Muscle of back (tissue), 11 donors: ENCODE results near the gene ISYNA1. TPM values are rescaled to one million over a fixed set of nuclear protein-coding genes. Genes with fewer than 3 reads are reported as not detected.

ENCODE experiments used
- DNase-seq, 3 donors: peaks; one replicate each; pipeline versions ENCODE4 v3.0.0 to v3.0.0-alpha.2; 2013
- polyA plus RNA-seq, 10 donors: library from polyadenylated mRNA; unstranded; fragments of 120-200 nt; gene quantifications; one replicate each; pipeline ENCODE4 v1.2.1, GENCODE V29; 2013; ENCODE audit not compliant: insufficient read length in 10 of 10

The ISYNA1 gene
- polyA plus RNA-seq, 10 donors: 99.2 to 163 (median 127) TPM

GRCh38 chr19:18433735-18434398 lies 4.1 kb downstream of the ISYNA1 start:
- DNase-seq: no peak

GRCh38 chr19:18433015-18433691 lies 4.8 kb downstream of the ISYNA1 start:
- DNase-seq: peak in 1 of 3 donors; percentile 72

DNA sequence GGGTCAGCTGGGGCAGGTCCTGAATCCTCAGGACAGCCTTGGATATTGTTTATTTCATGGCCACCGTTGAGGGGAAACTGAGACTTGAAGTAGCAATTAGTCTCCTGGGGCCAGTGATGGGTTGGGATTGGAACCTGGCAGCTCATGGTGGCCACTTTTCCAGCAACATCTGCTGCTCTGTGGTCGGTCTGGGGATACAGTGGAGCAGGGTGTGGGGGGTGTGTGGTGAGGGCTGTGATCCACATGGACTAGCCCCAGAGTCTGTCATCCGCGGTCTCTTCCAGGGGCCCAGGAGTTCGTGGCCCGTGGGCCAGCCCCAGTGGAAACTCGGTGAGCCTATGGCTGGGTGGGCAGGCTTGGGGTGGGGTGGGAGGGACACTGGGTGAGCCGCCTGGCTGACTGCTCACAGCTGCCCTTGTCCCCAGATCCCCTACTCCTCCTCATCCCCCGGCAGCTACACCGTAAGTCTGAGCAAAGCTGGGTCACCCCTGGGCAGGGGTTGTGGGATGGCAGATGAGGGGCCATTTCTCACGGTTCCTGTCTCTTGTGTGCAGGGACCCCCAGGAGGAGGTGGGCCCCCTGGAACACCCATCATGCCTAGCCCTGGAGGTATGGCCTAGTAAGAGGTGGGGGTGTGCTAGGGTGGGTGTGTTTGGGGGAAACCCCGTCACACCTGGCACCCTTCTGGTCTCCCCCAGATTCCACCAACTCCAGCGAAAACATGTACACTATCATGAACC lies 5.5 kb downstream of the ISYNA1 start:
- no peak for DNase-seq

- DNase-seq: no peak
Measured at GRCh38 chr19:18431351-18432197, 6.4 kb downstream of the ISYNA1 start.

DNA sequence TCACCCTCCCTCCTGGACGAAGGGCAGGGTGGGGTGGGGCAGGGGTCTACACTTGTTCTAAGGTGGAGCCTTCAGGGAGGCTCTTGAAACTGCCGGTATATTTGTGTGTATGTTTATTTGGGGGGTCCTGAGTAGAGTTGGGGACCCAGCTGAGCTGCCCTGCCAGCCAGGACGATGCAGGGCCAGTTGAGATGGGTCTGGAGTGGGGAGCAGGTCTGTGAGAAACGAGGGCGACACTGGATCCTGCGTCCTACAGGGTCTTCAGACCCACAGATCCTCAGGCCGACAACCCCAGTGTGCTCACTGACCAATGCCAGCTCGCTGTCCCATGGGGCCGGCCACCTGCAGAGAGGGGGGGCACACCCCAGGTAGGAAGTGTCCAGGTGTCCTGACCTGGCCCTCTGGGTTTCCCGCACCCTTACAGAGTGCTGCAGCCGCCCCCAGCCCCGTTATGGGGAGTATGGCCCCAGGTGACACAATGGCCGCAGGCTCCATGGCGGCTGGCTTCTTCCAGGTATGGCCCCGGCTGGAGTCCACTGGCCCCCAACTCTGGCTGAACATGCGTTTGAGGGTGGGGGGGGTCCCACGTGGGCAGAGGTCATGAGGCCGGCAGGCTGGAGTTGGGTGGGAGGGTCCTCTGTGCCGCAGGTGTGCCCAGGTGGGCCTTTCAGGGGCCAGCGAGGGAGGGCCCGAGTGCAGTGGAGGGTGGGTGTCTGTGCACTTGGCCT lies 7.4 kb downstream of the ISYNA1 start:
- no peak for DNase-seq

DNA sequence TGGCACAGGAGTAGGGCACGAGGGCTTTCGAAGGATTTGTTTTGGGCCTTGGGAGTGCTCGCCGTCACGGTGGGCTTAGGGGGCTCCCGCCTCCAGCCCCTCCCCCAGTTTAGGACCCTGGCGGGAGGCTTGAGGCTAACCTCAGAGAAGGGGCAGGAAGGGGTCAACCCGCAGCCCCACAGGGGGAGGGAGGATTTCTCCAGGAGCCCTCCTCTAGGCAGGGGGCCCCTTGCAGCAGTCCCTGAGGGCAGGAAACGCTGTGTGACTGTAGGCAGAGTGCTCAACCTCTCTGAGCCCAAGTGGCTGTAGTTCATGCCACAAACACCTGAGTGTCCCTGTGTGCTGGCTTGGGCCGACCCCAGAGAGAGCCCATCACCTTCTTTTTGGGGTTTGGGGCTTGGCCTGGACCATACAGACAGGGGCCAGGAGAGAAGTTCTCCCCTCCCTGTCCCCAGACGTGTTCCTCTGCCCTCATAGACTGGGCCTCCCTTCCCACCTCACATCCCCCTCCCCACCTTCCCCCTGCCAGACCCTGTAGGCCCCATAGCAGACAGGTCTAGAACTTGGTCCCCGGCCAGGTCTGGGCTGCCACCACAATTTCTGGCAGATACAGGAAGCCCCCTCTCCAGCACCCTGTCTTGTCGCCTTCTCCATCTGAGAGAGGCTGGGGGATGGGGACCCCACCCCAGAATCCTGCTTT lies 8.1 kb downstream of the ISYNA1 start:
- no peak for DNase-seq

DNA sequence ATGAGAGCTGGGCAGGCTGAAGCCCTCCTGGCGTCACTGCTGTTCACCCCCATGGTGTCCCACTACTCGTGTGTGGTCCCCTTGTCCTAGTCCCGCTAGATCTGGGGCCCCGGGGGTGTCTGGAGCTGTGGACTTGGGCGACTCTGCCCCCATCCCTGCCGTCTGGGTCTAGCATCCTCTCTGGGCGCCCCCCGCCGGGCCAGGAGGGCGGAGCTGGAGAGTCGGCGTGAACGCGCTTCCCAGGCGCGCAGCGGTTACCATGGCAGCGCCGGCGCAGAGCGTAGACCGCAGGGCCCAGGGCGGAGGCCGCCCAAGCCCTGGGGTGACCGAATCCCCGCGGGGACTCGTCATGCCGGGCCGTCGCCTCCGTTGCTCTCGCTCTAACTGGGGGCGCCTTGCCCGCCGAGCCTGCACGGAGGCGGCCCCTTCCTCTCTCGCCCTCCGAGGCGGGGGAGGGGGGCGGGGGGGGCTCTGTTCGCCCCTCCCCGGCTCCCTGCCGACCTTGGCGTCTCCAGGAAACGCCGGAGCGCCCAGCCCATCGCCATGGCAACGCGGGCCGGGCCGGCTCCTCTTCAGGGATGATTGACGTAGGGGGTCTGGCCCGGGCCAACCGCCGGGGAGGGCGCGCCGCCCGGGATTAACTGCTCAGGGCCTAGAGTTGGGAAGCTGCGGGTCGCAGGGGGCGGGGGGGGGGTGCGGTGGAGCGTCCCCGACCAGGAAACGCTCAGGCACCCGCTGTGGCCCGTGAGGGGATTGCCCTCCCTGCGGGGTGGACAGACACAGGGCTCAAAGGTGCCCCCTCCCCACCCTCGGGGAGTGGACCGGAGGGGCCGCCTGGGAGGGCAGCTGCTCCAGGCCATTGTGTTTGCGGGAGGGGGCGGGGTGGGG lies 8.9 kb downstream of the ISYNA1 start:
- peak; percentile 76 to 89 (median 80) for DNase-seq

DNA sequence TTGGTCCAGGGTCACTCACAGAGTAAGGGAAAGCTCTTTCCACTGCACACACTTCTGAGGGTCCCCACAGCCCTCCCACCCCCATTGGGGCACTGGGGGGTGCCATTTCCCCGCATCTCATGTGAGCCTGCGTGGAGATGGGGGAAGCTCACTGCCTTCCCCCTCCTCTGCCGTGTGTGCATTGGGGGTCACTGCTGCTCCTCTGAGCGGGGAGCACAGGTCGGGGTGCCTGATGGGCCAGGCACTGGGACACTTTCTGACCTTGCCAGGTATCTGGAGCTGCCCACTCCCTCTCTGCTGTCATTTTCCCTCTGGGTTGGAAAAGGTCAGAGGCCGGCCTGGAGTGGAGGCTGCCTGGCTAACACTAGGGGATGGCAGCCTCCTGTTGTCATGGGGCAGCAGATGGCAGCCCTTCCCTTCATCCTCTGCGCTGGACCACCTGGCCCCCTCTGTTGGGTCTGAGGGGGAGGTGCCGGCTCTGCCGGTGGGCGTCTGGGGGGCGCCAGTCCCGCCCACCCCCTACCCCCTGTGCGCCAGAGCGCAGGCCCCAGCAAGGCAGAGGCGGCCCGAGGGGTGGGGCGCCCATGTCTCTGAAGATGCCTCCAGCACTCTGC lies 9.7 kb downstream of the ISYNA1 start:
- no peak for DNase-seq

DNA sequence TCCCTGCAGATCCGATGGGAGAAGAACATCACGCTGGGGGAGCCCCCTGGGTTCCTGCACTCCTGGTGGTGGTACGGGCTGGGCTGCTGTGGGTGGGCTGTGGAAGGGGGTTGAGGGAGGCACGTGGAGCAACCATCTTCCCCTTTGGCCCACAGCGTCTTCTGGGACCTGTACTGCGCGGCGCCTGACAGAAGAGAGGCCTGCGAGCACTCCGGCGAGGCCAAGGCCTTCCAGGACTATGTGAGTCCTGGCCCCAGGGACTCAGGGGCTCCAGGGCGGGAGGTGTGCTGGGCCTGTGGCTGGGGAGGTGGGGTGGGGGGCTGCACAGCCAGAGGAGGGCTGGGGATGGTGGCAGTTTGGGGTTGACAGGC lies 10.2 kb downstream of the ISYNA1 start:
- no peak for DNase-seq

DNA sequence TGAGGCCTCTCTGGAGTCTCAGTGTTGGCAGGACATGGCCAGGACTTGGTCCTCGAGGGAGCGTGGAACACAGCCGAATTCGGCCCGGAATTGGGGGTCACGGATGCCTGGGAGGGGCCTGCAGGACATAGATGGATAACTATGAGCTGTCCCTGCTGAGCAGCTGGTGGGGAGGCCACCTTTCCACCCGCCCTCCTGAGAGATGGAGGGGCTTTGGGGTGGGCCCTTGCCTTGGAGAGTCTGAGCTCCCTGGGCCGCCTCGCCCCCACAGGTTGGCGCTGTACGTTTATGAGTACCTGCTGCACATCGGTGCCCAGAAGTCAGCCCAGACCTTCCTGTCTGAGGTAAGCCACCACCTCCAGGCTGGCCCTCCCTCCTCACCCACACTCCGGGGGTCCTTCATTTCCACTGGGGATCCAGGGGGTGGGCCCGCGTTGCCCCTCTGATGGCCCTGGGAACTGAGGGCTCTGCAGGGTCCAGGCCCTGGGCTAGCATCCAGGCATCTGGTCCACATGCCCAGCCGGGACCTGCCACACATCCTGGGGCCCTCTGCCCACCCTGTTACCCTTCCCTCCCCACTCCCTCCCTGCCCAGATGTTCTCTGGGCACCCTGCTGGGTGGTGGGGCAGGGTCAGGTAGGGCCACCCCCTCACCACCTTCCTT lies 10.7 kb downstream of the ISYNA1 start:
- DNase-seq: no peak

GRCh38 chr19:18426416-18426767 lies 11.5 kb downstream of the ISYNA1 start:
- no peak for DNase-seq

DNA sequence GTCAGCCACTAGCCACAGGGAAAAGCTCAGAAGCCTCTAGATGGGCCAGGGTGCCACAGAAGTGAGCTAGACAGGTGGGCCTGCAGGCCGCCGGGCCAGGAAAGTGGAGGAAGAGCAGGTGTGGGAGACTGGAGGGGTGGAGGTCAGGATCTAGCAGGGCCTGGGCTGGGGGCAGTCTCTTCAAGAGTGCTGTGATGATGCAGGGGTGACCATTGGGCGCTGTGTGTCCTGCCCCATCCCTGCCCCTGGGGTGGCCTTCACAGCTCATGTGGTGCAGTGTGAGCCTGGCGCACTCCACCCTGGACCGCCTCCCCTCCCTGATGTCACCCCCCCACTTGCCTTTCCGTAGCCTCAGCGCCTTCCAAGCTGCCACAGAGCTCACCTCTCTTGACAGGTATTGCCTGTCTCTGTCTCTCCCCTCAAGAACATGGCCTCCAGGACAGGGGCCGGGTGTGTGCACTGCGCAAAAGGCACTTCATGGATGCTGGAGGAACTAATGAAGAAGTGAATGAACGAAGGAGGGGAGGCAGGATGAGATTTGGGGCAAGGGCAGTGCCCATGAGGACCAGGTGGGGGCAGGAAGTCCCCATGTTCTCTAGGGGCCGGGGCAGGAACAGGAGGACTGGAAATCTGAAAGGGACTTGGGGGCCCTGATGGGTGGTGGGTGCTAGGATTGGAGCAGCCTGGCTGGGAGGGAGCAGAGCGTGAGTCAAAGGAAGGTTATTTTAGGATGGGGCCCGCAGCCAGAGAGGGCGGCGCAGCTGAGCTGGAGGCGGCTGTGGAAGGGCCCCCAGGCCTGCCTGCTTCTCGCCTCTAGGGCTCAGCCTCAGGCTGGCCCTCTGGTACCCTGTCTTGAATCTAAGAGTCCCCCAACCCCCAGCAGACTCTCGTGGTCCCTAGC lies 12.2 kb downstream of the ISYNA1 start:
- DNase-seq: peak; percentile 74 to 86 (median 78)

DNA sequence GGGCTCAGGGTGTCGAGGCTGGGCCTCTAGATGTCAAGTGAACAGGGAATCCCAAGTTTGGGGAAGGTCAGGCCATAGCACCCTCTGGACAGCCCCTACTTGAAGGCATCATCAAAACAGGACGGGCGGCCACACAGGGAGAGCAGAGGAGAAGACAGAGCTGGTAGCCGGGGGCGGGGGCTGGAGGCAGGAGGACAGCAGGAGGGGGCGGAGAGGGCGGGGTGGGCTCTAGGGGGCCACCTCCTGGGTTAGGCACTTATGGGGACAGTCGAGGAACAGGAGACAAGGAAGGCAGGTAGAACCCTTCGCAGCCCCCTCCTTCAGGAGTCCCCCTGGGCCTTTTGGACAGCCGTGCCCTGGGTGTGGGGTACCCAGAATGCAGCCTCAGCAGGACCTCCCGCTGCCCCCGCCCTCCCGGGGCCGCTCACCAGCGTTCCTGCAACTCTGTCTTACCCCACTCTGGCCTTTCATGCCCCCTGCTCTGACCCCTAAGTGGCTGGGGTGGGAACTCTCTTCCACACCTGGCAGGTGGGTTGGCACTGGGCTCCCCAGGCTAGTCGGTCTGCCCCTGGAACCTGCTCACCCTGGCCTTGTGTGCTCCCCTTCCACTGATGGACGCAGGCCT lies 12.9 kb downstream of the ISYNA1 start:
- no peak for DNase-seq

- no peak for DNase-seq
Measured at GRCh38 chr19:18424122-18424889, 13.6 kb downstream of the ISYNA1 start.

- no peak for DNase-seq
Measured at GRCh38 chr19:18423258-18424020, 14.5 kb downstream of the ISYNA1 start.
